Activated naive CD8-positive, alpha-beta T cell treated with anti-CD3 and anti-CD28 coated beads, Interleukin-2, amount 50 U/mL, for 24 hours (primary cell): ENCODE measurements around the gene LRP4.
"Not testable (repeated sequence)": the region's sequence is repeated elsewhere in the genome, so short reads cannot be mapped to it uniquely, and the experiment has no call there.

ENCODE experiments used
- ATAC-seq: fragments of 150-1000 bp; cut with Tn5 transposase; one replicate; pipeline ENCODE4 v1.10.0; 2021
- DNase-seq: peaks from one replicate; pipeline ENCODE4 v3.0.0; 2021
- H3K27ac Mint-ChIP-seq: one replicate; pipeline ENCODE4 v1.8.0; 2021; ENCODE audit warnings: mild to moderate bottlenecking, mixed read lengths
- H3K27me3 Mint-ChIP-seq: one replicate; pipeline ENCODE4 v1.8.0; 2021; ENCODE audit warnings: mixed read lengths
- H3K36me3 Mint-ChIP-seq: one replicate; pipeline ENCODE4 v1.8.0; 2021; ENCODE audit warnings: low read depth, mixed read lengths
- H3K4me1 Mint-ChIP-seq: one replicate; pipeline ENCODE4 v1.8.0; 2021; ENCODE audit warnings: mixed read lengths
- H3K4me3 Mint-ChIP-seq: one replicate; pipeline ENCODE4 v1.8.0; 2021; ENCODE audit warnings: mild to moderate bottlenecking, moderate library complexity, mixed read lengths
- H3K9me3 Mint-ChIP-seq: one replicate; pipeline ENCODE4 v1.8.0; 2021; ENCODE audit warnings: mixed read lengths

Gene LRP4, protein sequence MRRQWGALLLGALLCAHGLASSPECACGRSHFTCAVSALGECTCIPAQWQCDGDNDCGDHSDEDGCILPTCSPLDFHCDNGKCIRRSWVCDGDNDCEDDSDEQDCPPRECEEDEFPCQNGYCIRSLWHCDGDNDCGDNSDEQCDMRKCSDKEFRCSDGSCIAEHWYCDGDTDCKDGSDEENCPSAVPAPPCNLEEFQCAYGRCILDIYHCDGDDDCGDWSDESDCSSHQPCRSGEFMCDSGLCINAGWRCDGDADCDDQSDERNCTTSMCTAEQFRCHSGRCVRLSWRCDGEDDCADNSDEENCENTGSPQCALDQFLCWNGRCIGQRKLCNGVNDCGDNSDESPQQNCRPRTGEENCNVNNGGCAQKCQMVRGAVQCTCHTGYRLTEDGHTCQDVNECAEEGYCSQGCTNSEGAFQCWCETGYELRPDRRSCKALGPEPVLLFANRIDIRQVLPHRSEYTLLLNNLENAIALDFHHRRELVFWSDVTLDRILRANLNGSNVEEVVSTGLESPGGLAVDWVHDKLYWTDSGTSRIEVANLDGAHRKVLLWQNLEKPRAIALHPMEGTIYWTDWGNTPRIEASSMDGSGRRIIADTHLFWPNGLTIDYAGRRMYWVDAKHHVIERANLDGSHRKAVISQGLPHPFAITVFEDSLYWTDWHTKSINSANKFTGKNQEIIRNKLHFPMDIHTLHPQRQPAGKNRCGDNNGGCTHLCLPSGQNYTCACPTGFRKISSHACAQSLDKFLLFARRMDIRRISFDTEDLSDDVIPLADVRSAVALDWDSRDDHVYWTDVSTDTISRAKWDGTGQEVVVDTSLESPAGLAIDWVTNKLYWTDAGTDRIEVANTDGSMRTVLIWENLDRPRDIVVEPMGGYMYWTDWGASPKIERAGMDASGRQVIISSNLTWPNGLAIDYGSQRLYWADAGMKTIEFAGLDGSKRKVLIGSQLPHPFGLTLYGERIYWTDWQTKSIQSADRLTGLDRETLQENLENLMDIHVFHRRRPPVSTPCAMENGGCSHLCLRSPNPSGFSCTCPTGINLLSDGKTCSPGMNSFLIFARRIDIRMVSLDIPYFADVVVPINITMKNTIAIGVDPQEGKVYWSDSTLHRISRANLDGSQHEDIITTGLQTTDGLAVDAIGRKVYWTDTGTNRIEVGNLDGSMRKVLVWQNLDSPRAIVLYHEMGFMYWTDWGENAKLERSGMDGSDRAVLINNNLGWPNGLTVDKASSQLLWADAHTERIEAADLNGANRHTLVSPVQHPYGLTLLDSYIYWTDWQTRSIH (N-terminal part only)

DNA sequence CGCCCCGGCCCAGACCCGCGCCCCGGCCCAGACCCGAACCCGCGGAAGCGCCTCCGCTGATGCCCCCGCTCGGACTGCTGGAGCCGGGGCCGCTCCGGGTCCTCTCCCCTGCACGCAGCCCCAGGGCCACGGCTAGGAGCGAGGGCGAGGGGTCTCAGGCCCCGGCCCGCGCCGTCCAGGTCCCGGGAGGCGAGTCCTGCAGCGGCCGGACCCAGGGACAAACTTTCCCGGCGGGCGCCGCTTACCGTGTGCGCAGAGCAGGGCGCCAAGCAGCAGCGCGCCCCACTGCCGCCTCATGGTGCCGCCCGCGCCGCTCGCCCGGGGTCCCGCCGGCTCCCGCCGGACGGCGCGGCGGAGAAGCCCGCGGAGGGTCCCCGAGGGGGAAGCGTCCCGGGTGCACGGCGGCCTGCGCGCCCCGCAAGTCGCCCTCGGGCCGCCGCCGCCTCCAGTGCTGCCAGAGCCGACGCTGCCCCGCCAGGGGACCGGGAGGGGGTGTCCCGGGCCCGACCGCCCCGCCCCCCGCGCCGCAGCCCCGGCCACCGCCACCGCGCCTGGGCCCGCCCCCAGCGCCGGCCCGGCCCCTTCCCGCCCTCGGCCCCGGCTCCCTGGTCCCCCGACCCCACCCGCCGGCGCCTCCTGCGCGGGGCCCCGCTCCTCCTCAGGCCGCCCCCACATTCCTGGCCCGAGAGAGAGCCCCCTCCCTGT lies at the start of gene LRP4:
LRP4 (minus strand) TSS at position 468 of the 705 bp plus-strand sequence; CDS start at position 297, 171 bp downstream.
- H3K27me3 Mint-ChIP-seq: peaks cover 52% of the 10 kb centered on the region

GRCh38 chr11:46967962-46968361 lies 49.6 kb upstream of the LRP4 start:
- Mint-ChIP-seq H3K4me1 (no peaks in the 10 kb centered on the region), H3K27me3 (no peaks in the 10 kb centered on the region), H3K4me3 (no peak overlapping the region), H3K36me3 (peaks cover 1% of the 10 kb centered on the region), H3K27ac (no peak overlapping the region), H3K9me3 (no peaks in the 10 kb centered on the region)
- no peak for DNase-seq
- no peak for ATAC-seq

More for the DNA sequence above, at the start of gene LRP4:
- H3K4me3 Mint-ChIP-seq: peak within 1 kb of the TSS; percentile 67
- ATAC-seq (peak; percentile 48), DNase-seq (peak; percentile 62)
- no peaks in the 10 kb centered on the region for H3K9me3 Mint-ChIP-seq
- no peaks in the 10 kb centered on the region for H3K36me3 Mint-ChIP-seq
- H3K4me1 Mint-ChIP-seq: peaks cover 27% of the 10 kb centered on the region
- H3K27ac Mint-ChIP-seq: no peak within 1 kb of the TSS

DNA sequence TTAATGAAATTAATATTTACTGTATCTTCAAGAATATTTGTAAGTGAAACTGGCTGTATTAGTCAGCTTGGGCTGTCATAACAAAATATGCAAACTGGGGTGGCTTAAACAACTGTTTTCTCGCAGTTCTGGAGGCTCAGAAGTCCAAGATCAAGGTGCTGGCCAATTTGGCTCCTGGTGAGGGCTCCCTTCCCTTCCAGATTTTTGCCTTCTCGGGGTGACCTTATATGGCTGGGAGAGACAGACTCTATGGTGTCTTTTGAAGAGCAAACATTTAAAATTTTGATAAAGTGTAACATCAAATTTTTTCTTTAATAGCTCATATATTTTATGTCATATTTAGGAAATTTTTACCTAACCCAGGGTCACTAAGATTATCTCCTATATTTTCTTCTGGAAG lies 48.4 kb upstream of the LRP4 start:
- ATAC-seq: no peak
- H3K9me3 Mint-ChIP-seq: no peaks in the 10 kb centered on the region

DNA sequence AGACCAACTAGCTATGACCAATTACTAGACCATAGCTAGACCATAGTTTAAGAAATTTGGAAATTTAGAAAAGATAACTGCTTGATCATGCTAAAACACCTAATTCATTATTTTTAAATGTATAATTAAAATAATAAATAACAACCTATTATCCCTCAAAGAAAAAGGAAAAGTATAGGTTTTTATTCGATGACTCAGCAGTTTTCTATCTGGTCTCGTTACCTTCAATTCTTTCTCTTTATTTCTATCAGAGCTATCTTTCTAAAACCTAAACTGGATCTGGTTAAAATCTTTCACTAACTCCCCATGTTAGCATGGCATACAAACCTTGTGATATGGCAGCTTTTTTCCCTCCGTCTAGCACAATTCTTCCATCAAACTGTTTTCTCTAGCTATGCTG lies 45.5 kb upstream of the LRP4 start:
- peaks cover 4% of the 10 kb centered on the region for H3K9me3 Mint-ChIP-seq
- H3K4me3 Mint-ChIP-seq: no peak overlapping the region
- H3K27ac Mint-ChIP-seq: no peak overlapping the region
- peaks cover 27% of the 10 kb centered on the region for H3K36me3 Mint-ChIP-seq
- DNase-seq (no peak), ATAC-seq (no peak)
- no peaks in the 10 kb centered on the region for H3K27me3 Mint-ChIP-seq
- no peaks in the 10 kb centered on the region for H3K4me1 Mint-ChIP-seq

More for the DNA sequence above, 48.4 kb upstream of the LRP4 start:
- Mint-ChIP-seq H3K36me3 (peaks cover 6% of the 10 kb centered on the region), H3K27me3 (no peaks in the 10 kb centered on the region), H3K27ac (no peak overlapping the region), H3K4me3 (no peak overlapping the region), H3K4me1 (no peaks in the 10 kb centered on the region)
- DNase-seq: no peak

GRCh38 chr11:46961886-46962285 lies 43.5 kb upstream of the LRP4 start:
- not testable (repeated sequence) for ATAC-seq, H3K4me1 Mint-ChIP-seq, H3K27ac Mint-ChIP-seq, H3K4me3 Mint-ChIP-seq, H3K9me3 Mint-ChIP-seq, H3K27me3 Mint-ChIP-seq, DNase-seq
- H3K36me3 Mint-ChIP-seq: peaks cover 32% of the 10 kb centered on the region

GRCh38 chr11:46961041-46961440 lies 42.7 kb upstream of the LRP4 start:
- ATAC-seq (no peak), DNase-seq (no peak)
- Mint-ChIP-seq H3K36me3 (peaks cover 32% of the 10 kb centered on the region), H3K27me3 (no peaks in the 10 kb centered on the region), H3K4me3 (no peak overlapping the region), H3K4me1 (no peaks in the 10 kb centered on the region), H3K9me3 (peaks cover 10% of the 10 kb centered on the region), H3K27ac (no peak overlapping the region)

- Mint-ChIP-seq H3K27ac (no peak overlapping the region), H3K4me1 (no peaks in the 10 kb centered on the region), H3K36me3 (peaks cover 30% of the 10 kb centered on the region), H3K9me3 (peaks cover 10% of the 10 kb centered on the region), H3K27me3 (no peaks in the 10 kb centered on the region), H3K4me3 (no peak overlapping the region)
- DNase-seq (no peak), ATAC-seq (no peak)
Observed at GRCh38 chr11:46958777-46959176, 40.4 kb upstream of the LRP4 start.

GRCh38 chr11:46953093-46953492 lies 34.7 kb upstream of the LRP4 start:
- ATAC-seq (no peak), DNase-seq (no peak)
- no peaks in the 10 kb centered on the region for H3K9me3 Mint-ChIP-seq
- no peak overlapping the region for H3K27ac Mint-ChIP-seq
- no peaks in the 10 kb centered on the region for H3K27me3 Mint-ChIP-seq
- peaks cover 5% of the 10 kb centered on the region for H3K4me1 Mint-ChIP-seq
- H3K36me3 Mint-ChIP-seq: no peaks in the 10 kb centered on the region
- no peak overlapping the region for H3K4me3 Mint-ChIP-seq

- ATAC-seq (no peak), DNase-seq (no peak)
- H3K9me3 Mint-ChIP-seq: no peaks in the 10 kb centered on the region
- H3K27ac Mint-ChIP-seq: no peak overlapping the region
- H3K4me1 Mint-ChIP-seq: peaks cover 5% of the 10 kb centered on the region
- no peak overlapping the region for H3K4me3 Mint-ChIP-seq
- no peaks in the 10 kb centered on the region for H3K27me3 Mint-ChIP-seq
- H3K36me3 Mint-ChIP-seq: no peaks in the 10 kb centered on the region
Observed at GRCh38 chr11:46952553-46952952, 34.2 kb upstream of the LRP4 start.

- ATAC-seq (no peak), DNase-seq (no peak)
- Mint-ChIP-seq H3K4me3 (no peak overlapping the region), H3K4me1 (peaks cover 5% of the 10 kb centered on the region), H3K9me3 (no peaks in the 10 kb centered on the region), H3K27ac (no peak overlapping the region), H3K36me3 (no peaks in the 10 kb centered on the region), H3K27me3 (no peaks in the 10 kb centered on the region)
Observed at GRCh38 chr11:46951864-46952263, 33.5 kb upstream of the LRP4 start.

DNA sequence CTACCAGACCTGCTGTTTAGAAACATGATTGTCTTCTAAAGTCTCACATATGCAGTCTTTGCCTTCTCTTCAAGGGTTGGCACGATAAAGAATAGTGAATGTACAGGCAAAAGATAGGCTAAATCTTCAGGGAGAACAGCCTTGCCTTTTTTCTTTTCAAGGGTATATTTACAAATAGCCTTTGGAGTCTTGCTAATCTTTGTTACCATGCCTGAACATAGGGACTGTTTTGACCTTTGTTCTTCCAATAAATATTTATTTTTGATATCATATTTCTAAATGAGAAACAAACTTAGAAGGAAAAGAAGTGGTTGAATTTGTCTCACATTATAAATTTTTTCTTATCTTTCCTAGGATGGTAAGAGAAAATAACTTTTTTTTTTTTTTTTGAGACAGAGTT lies 30.9 kb upstream of the LRP4 start:
- Mint-ChIP-seq H3K27ac (no peak overlapping the region), H3K36me3 (no peaks in the 10 kb centered on the region), H3K4me3 (no peak overlapping the region), H3K9me3 (no peaks in the 10 kb centered on the region), H3K27me3 (no peaks in the 10 kb centered on the region), H3K4me1 (peaks cover 7% of the 10 kb centered on the region)
- no peak for ATAC-seq
- no peak for DNase-seq

- no peak for ATAC-seq
- Mint-ChIP-seq H3K27ac (no peak overlapping the region), H3K9me3 (no peaks in the 10 kb centered on the region), H3K4me3 (no peak overlapping the region), H3K27me3 (no peaks in the 10 kb centered on the region), H3K36me3 (no peaks in the 10 kb centered on the region), H3K4me1 (peaks cover 7% of the 10 kb centered on the region)
- no peak for DNase-seq
Observed at GRCh38 chr11:46948378-46949131, 30.2 kb upstream of the LRP4 start.

DNA sequence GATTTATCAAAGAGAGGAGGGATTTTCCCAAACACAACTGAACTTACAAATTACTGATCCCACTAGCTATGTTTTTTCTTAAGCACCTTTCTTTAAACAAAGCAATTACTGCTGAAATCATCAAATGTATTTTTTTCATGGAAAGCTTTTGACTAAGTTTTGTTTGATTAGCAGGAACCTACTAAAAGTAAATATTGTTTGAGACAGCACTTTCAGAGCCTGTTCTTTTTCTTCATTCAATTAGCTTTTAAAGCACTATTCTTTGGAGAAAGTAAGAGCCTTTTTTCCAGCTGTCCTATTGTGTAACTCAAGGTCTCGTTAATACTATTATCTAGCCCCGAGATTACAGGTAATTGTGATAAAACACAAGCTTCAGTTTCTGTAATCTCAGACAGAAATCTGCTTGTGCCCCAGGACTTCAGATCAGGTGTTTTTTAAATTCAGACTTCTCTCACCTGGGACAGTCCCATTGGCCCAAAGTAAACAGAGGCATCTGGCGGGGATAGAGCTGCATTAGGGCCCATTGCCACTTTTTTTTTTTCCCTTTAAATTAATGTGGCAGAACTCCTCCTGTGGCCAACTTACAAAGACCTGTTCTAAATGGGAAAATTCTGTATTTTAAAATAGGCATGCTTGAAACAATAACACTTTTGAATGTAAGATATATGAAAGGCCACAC lies 29.2 kb upstream of the LRP4 start:
- DNase-seq: no peak
- Mint-ChIP-seq H3K9me3 (no peaks in the 10 kb centered on the region), H3K4me3 (no peak overlapping the region), H3K27me3 (no peaks in the 10 kb centered on the region), H3K36me3 (no peaks in the 10 kb centered on the region), H3K4me1 (peaks cover 4% of the 10 kb centered on the region), H3K27ac (no peak overlapping the region)
- no peak for ATAC-seq
